Stimulated activated CD4-positive, alpha-beta T cell treated with anti-CD3 and anti-CD28 coated beads, Interleukin-4, amount 100 ng/mL, for 24 hours (primary cell): Measurements from ENCODE around the gene WNT16.

Experiments
- DNase-seq: peaks from one replicate; pipeline ENCODE4 v3.0.0-alpha.2; 2020

Gene WNT16

GRCh38 chr7:121351682-121352081, 22.9 kb downstream of the WNT16 start:
- DNase-seq, result no peak

- DNase-seq, result no peak
Measured at GRCh38 chr7:121352323-121352722, 23.5 kb downstream of the WNT16 start.

- DNase-seq, result no peak
Measured at GRCh38 chr7:121355574-121355973, 26.8 kb downstream of the WNT16 start.

GRCh38 chr7:121360564-121360963, 31.8 kb downstream of the WNT16 start:
- no peak for DNase-seq

- peak; percentile 37 for DNase-seq
Measured at GRCh38 chr7:121366852-121367431, 38.1 kb downstream of the WNT16 start.

- no peak for DNase-seq
Measured at GRCh38 chr7:121369462-121369861, 40.7 kb downstream of the WNT16 start.

GRCh38 chr7:121371367-121371766, 42.6 kb downstream of the WNT16 start:
- no peak for DNase-seq

GRCh38 chr7:121371883-121372282, 43.1 kb downstream of the WNT16 start:
- no peak for DNase-seq

GRCh38 chr7:121372376-121373010, 43.7 kb downstream of the WNT16 start:
- DNase-seq, result no peak

- no peak for DNase-seq
Measured at GRCh38 chr7:121373177-121373576, 44.4 kb downstream of the WNT16 start.

- no peak for DNase-seq
Measured at GRCh38 chr7:121376979-121377378, 48.2 kb downstream of the WNT16 start.

GRCh38 chr7:121379930-121380329, 51.1 kb downstream of the WNT16 start:
- no peak for DNase-seq

- DNase-seq, result no peak
Measured at GRCh38 chr7:121382473-121382872, 53.7 kb downstream of the WNT16 start.

- DNase-seq, result no peak
Measured at GRCh38 chr7:121383235-121383910, 54.6 kb downstream of the WNT16 start.

- DNase-seq, result no peak
Measured at GRCh38 chr7:121384265-121384664, 55.5 kb downstream of the WNT16 start.

GRCh38 chr7:121385056-121385799, 56.4 kb downstream of the WNT16 start:
- DNase-seq, result no peak

GRCh38 chr7:121385800-121386179, 57.0 kb downstream of the WNT16 start:
- DNase-seq, result no peak

- no peak for DNase-seq
Measured at GRCh38 chr7:121388950-121389349, 60.1 kb downstream of the WNT16 start.

- DNase-seq, result no peak
Measured at GRCh38 chr7:121390109-121390508, 61.3 kb downstream of the WNT16 start.

- no peak for DNase-seq
Measured at GRCh38 chr7:121390617-121391016, 61.8 kb downstream of the WNT16 start.
